Stimulated activated CD8-positive, alpha-beta memory T cell treated with anti-CD3 and anti-CD28 coated beads, Interleukin-7, amount 100 ng/mL, for 1 hour (primary cell): Measurements from ENCODE around the gene PTPN13.

ENCODE experiments used
- DNase-seq, 2 donors: peaks; one replicate each; pipeline ENCODE4 v3.0.0-alpha.2; 2020; ENCODE audit warnings: low read depth in 2 of 2

The PTPN13 gene

GRCh38 chr4:86593688-86594558, at the start of gene PTPN13:
PTPN13 (plus strand) TSS chr4:86594315; CDS start chr4:86635257, 40,942 bp downstream.
- peak; percentile 12 to 14 for DNase-seq

- no peak for DNase-seq
These were observed 47.0 kb upstream of the PTPN13 start for GRCh38 chr4:86547140-86547539.

GRCh38 chr4:86549163-86549788, 44.8 kb upstream of the PTPN13 start:
- DNase-seq = no peak

- no peak for DNase-seq
These were observed 42.7 kb upstream of the PTPN13 start for GRCh38 chr4:86551387-86551786.

GRCh38 chr4:86554646-86555045, 39.5 kb upstream of the PTPN13 start:
- no peak for DNase-seq

- DNase-seq = no peak
These were observed 37.2 kb upstream of the PTPN13 start for GRCh38 chr4:86556791-86557415.

GRCh38 chr4:86557526-86557925, 36.6 kb upstream of the PTPN13 start:
- no peak for DNase-seq

GRCh38 chr4:86558258-86558657, 35.9 kb upstream of the PTPN13 start:
- no peak for DNase-seq

- no peak for DNase-seq
These were observed 35.3 kb upstream of the PTPN13 start for GRCh38 chr4:86558797-86559196.

- DNase-seq = no peak
These were observed 33.7 kb upstream of the PTPN13 start for GRCh38 chr4:86560447-86560846.

- DNase-seq = no peak
These were observed 32.9 kb upstream of the PTPN13 start for GRCh38 chr4:86561256-86561655.

- DNase-seq = no peak
These were observed 30.7 kb upstream of the PTPN13 start for GRCh38 chr4:86563416-86563815.

- DNase-seq = no peak
These were observed 29.3 kb upstream of the PTPN13 start for GRCh38 chr4:86564795-86565194.

- DNase-seq = no peak
These were observed 28.5 kb upstream of the PTPN13 start for GRCh38 chr4:86565651-86566050.

- DNase-seq = no peak
These were observed 24.8 kb upstream of the PTPN13 start for GRCh38 chr4:86569103-86569870.

- no peak for DNase-seq
These were observed 14.2 kb upstream of the PTPN13 start for GRCh38 chr4:86579941-86580340.

GRCh38 chr4:86582410-86582809, 11.7 kb upstream of the PTPN13 start:
- DNase-seq = no peak

GRCh38 chr4:86586160-86586572, 7.9 kb upstream of the PTPN13 start:
- DNase-seq = no peak

- DNase-seq = no peak
These were observed 7.3 kb upstream of the PTPN13 start for GRCh38 chr4:86586626-86587380.

- DNase-seq = no peak
These were observed 6.6 kb upstream of the PTPN13 start for GRCh38 chr4:86587381-86588140.
